Activated naive CD8-positive, alpha-beta T cell treated with anti-CD3 and anti-CD28 coated beads, Interleukin-2, amount 10 ng/mL, durations not matched to agents 7 days and 5 days (primary cell): ENCODE data around the gene DCAF4. TPM values are rescaled to one million over a fixed set of nuclear protein-coding genes. Genes with fewer than 3 reads are reported as not detected.
"Not testable (repeated sequence)": the region's sequence is repeated elsewhere in the genome, so short reads cannot be mapped to it uniquely, and the experiment has no call there.

Experiments used
- ATAC-seq: fragments of 150-1000 bp; cut with Tn5 transposase; one replicate; pipeline ENCODE4 v1.10.0; 2021; ENCODE audit warnings: low read depth, moderate library complexity
- POLR2A ChIA-PET: fragments of 350-600 bp; sonication (Branson Sonifier 250); formaldehyde crosslinking; loops from one replicate; lab custom pipeline; 2021; ENCODE audit warnings: antibody characterized with exemption; lab: Charles Lee
- DNase-seq: peaks from one replicate; pipeline ENCODE4 v3.0.0; 2021
- H3K27ac Mint-ChIP-seq: one replicate; pipeline ENCODE4 v1.8.0; 2022; ENCODE audit warnings: mild to moderate bottlenecking, mixed read lengths
- H3K27me3 Mint-ChIP-seq: one replicate; pipeline ENCODE4 v1.8.0; 2022; ENCODE audit warnings: mild to moderate bottlenecking, moderate library complexity, mixed read lengths
- H3K36me3 Mint-ChIP-seq: one replicate; pipeline ENCODE4 v1.8.0; 2021; ENCODE audit warnings: mild to moderate bottlenecking, mixed read lengths
- H3K4me1 Mint-ChIP-seq: one replicate; pipeline ENCODE4 v1.8.0; 2021; ENCODE audit warnings: mixed read lengths
- H3K4me3 Mint-ChIP-seq: one replicate; pipeline ENCODE4 v1.8.0; 2022; ENCODE audit warnings: mild to moderate bottlenecking, moderate library complexity, mixed read lengths
- H3K9me3 Mint-ChIP-seq: one replicate; pipeline ENCODE4 v1.8.0; 2021; ENCODE audit warnings: mixed read lengths
- total RNA-seq, 2 experiments: library from RNA; stranded (reverse); gene quantifications; one replicate each; pipeline ENCODE4 v1.2.3, GENCODE V29; 2021

DCAF4 gene
- total RNA-seq, 2 experiments from 2014 or later = 18.3 to 24.6 TPM

GRCh38 chr14:73004641-73005040 lies 78.4 kb downstream of the DCAF4 start:
- not testable (repeated sequence) for H3K4me3 Mint-ChIP-seq, H3K9me3 Mint-ChIP-seq

GRCh38 chr14:73007835-73008234 lies 81.6 kb downstream of the DCAF4 start:
- Mint-ChIP-seq H3K36me3 (peaks cover 21% of the 10 kb centered on the region), H3K4me3 (no peak overlapping the region), H3K27ac (no peak overlapping the region), H3K4me1 (no peaks in the 10 kb centered on the region), H3K27me3 (no peaks in the 10 kb centered on the region), H3K9me3 (no peaks in the 10 kb centered on the region)
- POLR2A ChIA-PET = no interaction called here
- ATAC-seq = no peak
- no peak for DNase-seq

More at GRCh38 chr14:73004641-73005040, 78.4 kb downstream of the DCAF4 start:
- H3K36me3 Mint-ChIP-seq = peaks cover 15% of the 10 kb centered on the region
- DNase-seq, H3K4me1 Mint-ChIP-seq, POLR2A ChIA-PET, ATAC-seq, H3K27me3 Mint-ChIP-seq, H3K27ac Mint-ChIP-seq: not testable (repeated sequence)

- POLR2A ChIA-PET = no interaction called here
- peaks cover 25% of the 10 kb centered on the region for H3K36me3 Mint-ChIP-seq
- H3K9me3 Mint-ChIP-seq = no peaks in the 10 kb centered on the region
- no peak for DNase-seq
- no peaks in the 10 kb centered on the region for H3K27me3 Mint-ChIP-seq
- H3K4me3 Mint-ChIP-seq = no peak overlapping the region
- H3K27ac Mint-ChIP-seq = no peak overlapping the region
- H3K4me1 Mint-ChIP-seq = no peaks in the 10 kb centered on the region
- ATAC-seq = no peak
Measured at GRCh38 chr14:73008501-73008900, 82.2 kb downstream of the DCAF4 start.

Other genes with a start within 250 kb of the DCAF4 start
- gene DPF3, start 32.4 kb upstream of the DCAF4 start, total RNA-seq = 1 to 10 TPM; 3.8 to 4.1 TPM
- gene ZFYVE1, start 100.6 kb downstream of the DCAF4 start, total RNA-seq = 10 to 100 TPM; 15.2 to 15.5 TPM
- gene RBM25, start 132.1 kb downstream of the DCAF4 start, total RNA-seq = 100 to 1,000 TPM; 111 to 116 TPM
- 10 to 100 TPM; 38.5 to 43.0 TPM for gene PSEN1, start 210.0 kb downstream of the DCAF4 start, total RNA-seq